ENCODE results near the gene TBPL2.

Gene TBPL2

DNA sequence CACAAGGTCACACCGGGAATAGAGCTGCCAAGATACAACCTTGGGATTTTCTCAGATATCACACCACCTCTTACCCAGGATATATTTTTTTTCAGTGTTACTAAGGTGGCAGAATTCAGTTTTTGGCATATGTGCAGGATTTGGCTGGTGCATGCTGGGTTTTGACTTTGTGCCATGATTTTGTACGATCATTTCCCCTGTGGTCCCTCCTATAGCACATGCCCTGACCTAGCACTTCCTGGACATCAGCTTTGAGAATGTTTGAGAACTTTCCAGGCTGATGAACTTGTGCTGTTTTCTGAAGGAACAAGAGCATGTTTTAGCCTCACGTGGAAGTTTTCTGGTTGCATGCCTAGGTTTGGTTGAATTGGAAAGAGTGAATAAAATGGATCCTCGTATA lies 11.0 kb upstream of the TBPL2 start:
- no peaks in the 10 kb centered on the region for H3K79me2 ChIP-seq (ENCODE audit: control insufficient read depth, low read length)
- no peak overlapping the region for H3K4me3 ChIP-seq (ENCODE audit: low read length)
- no peaks in the 10 kb centered on the region for H3K36me3 ChIP-seq (ENCODE audit: control insufficient read depth, low read length)
- H3K4me2 ChIP-seq (ENCODE audit: low read length), result no peak overlapping the region
- H3K9me2 ChIP-seq (replicated peaks; ENCODE audit: control insufficient read depth, low read length), result no peaks in the 10 kb centered on the region
- TF ChIP-seq EZH2phosphoT487 (IDR thresholded peaks at IDR 0.05; ENCODE audit: borderline replicate concordance, low read length), result no peak
- TF ChIP-seq, protein P1, sequence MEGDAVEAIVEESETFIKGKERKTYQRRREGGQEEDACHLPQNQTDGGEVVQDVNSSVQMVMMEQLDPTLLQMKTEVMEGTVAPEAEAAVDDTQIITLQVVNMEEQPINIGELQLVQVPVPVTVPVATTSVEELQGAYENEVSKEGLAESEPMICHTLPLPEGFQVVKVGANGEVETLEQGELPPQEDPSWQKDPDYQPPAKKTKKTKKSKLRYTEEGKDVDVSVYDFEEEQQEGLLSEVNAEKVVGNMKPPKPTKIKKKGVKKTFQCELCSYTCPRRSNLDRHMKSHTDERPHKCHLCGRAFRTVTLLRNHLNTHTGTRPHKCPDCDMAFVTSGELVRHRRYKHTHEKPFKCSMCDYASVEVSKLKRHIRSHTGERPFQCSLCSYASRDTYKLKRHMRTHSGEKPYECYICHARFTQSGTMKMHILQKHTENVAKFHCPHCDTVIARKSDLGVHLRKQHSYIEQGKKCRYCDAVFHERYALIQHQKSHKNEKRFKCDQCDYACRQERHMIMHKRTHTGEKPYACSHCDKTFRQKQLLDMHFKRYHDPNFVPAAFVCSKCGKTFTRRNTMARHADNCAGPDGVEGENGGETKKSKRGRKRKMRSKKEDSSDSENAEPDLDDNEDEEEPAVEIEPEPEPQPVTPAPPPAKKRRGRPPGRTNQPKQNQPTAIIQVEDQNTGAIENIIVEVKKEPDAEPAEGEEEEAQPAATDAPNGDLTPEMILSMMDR (IDR thresholded peaks at IDR 0.05; ENCODE audit: low read depth, low read length, poor library complexity, severe bottlenecking), result no peak
- no peaks in the 10 kb centered on the region for H4K20me1 ChIP-seq (ENCODE audit: control insufficient read depth, insufficient read depth, low read depth, low read length)
- H3K9me3 ChIP-seq (ENCODE audit: control insufficient read depth, insufficient read depth, low read length), result no peaks in the 10 kb centered on the region
- no peaks in the 10 kb centered on the region for H3F3A ChIP-seq (ENCODE audit: control insufficient read depth, insufficient read depth)
- H3K27ac ChIP-seq (ENCODE audit: low read depth, low read length), result no peak overlapping the region
- peaks cover 6% of the 10 kb centered on the region for H3K27me3 ChIP-seq (ENCODE audit: control insufficient read depth, low read length)
- H3K4me1 ChIP-seq (ENCODE audit: control insufficient read depth, low read length), result no peaks in the 10 kb centered on the region

GRCh38 chr14:55450987-55451386 lies 10.6 kb upstream of the TBPL2 start:
- Histone ChIP-seq H3K4me3 (ENCODE audit: low read length) (no peak overlapping the region), H3K27me3 (ENCODE audit: control insufficient read depth, low read length) (peaks cover 6% of the 10 kb centered on the region), H3K4me2 (ENCODE audit: low read length) (no peak overlapping the region), H3K4me1 (ENCODE audit: control insufficient read depth, low read length) (no peaks in the 10 kb centered on the region), H3K36me3 (ENCODE audit: control insufficient read depth, low read length) (no peaks in the 10 kb centered on the region), H3F3A (ENCODE audit: control insufficient read depth, insufficient read depth) (no peaks in the 10 kb centered on the region), H4K20me1 (ENCODE audit: control insufficient read depth, insufficient read depth, low read depth, low read length) (no peaks in the 10 kb centered on the region), H3K9me3 (ENCODE audit: control insufficient read depth, insufficient read depth, low read length) (no peaks in the 10 kb centered on the region), H3K27ac (ENCODE audit: low read depth, low read length) (no peak overlapping the region), H3K79me2 (ENCODE audit: control insufficient read depth, low read length) (no peaks in the 10 kb centered on the region), H3K9me2 (replicated peaks; ENCODE audit: control insufficient read depth, low read length) (no peaks in the 10 kb centered on the region)
- TF ChIP-seq, protein P1 (IDR thresholded peaks at IDR 0.05; ENCODE audit: low read depth, low read length, poor library complexity, severe bottlenecking), result no peak
- no peak for TF ChIP-seq EZH2phosphoT487 (IDR thresholded peaks at IDR 0.05; ENCODE audit: borderline replicate concordance, low read length)

DNA sequence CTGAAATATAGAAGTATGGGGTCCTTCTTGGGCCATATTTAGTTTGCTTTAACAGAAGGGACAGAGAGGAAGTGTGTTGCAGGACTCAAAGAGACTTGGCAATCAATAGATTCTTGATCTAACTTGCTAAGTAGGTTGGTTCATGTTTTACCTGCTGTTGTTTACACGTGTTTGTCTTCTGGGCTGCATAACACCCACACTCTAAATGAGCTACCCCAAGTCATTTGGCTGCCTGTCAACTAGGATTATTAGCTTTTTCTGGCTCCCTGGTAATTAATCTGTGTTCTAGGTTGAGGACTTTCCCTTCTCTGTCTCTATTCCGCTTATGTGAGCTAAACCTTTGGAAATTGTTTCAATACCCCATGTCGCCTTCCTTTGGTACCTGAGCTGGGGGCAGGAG lies 10.1 kb upstream of the TBPL2 start:
- no peak overlapping the region for H3K27ac ChIP-seq (ENCODE audit: low read depth, low read length)
- H3K4me2 ChIP-seq (ENCODE audit: low read length), result no peak overlapping the region
- no peaks in the 10 kb centered on the region for H3K9me3 ChIP-seq (ENCODE audit: control insufficient read depth, insufficient read depth, low read length)
- H3K36me3 ChIP-seq (ENCODE audit: control insufficient read depth, low read length), result no peaks in the 10 kb centered on the region
- TF ChIP-seq EZH2phosphoT487 (IDR thresholded peaks at IDR 0.05; ENCODE audit: borderline replicate concordance, low read length), result no peak
- TF ChIP-seq, protein P1 (IDR thresholded peaks at IDR 0.05; ENCODE audit: low read depth, low read length, poor library complexity, severe bottlenecking), result no peak
- H3K4me3 ChIP-seq (ENCODE audit: low read length), result no peak overlapping the region
- H3K9me2 ChIP-seq (replicated peaks; ENCODE audit: control insufficient read depth, low read length), result no peaks in the 10 kb centered on the region
- H3K27me3 ChIP-seq (ENCODE audit: control insufficient read depth, low read length), result peaks cover 6% of the 10 kb centered on the region
- no peaks in the 10 kb centered on the region for H4K20me1 ChIP-seq (ENCODE audit: control insufficient read depth, insufficient read depth, low read depth, low read length)
- H3K4me1 ChIP-seq (ENCODE audit: control insufficient read depth, low read length), result no peaks in the 10 kb centered on the region
- H3K79me2 ChIP-seq (ENCODE audit: control insufficient read depth, low read length), result no peaks in the 10 kb centered on the region
- no peaks in the 10 kb centered on the region for H3F3A ChIP-seq (ENCODE audit: control insufficient read depth, insufficient read depth)

- TF ChIP-seq, protein P1 (IDR thresholded peaks at IDR 0.05; ENCODE audit: low read depth, low read length, poor library complexity, severe bottlenecking), result no peak
- H3K4me2 ChIP-seq (ENCODE audit: low read length), result no peak overlapping the region
- H3K27me3 ChIP-seq (ENCODE audit: control insufficient read depth, low read length), result peaks cover 6% of the 10 kb centered on the region
Measured at GRCh38 chr14:55450124-55450523, 9.7 kb upstream of the TBPL2 start.

More at GRCh38 chr14:55450124-55450523, 9.7 kb upstream of the TBPL2 start:
- H3K4me3 ChIP-seq (ENCODE audit: low read length), result no peak overlapping the region
- no peaks in the 10 kb centered on the region for H4K20me1 ChIP-seq (ENCODE audit: control insufficient read depth, insufficient read depth, low read depth, low read length)
- H3K9me2 ChIP-seq (replicated peaks; ENCODE audit: control insufficient read depth, low read length), result no peaks in the 10 kb centered on the region
- no peaks in the 10 kb centered on the region for H3F3A ChIP-seq (ENCODE audit: control insufficient read depth, insufficient read depth)
- H3K27ac ChIP-seq (ENCODE audit: low read depth, low read length), result no peak overlapping the region
- no peaks in the 10 kb centered on the region for H3K79me2 ChIP-seq (ENCODE audit: control insufficient read depth, low read length)
- no peaks in the 10 kb centered on the region for H3K9me3 ChIP-seq (ENCODE audit: control insufficient read depth, insufficient read depth, low read length)
- no peaks in the 10 kb centered on the region for H3K4me1 ChIP-seq (ENCODE audit: control insufficient read depth, low read length)
- no peaks in the 10 kb centered on the region for H3K36me3 ChIP-seq (ENCODE audit: control insufficient read depth, low read length)
